ENCODE data around the gene DNAH14. TPM values are rescaled to one million over a fixed set of nuclear protein-coding genes. Genes with fewer than 3 reads are reported as not detected.

DNAH14 gene
- total RNA-seq, 1 experiment from 2014 or later, result 69.7 TPM

- DNase-seq (ENCODE audit: unreplicated experiment), result no peak
- H3K27me3 Mint-ChIP-seq (ENCODE audit: insufficient read depth, unreplicated experiment), result no peaks in the 10 kb centered on the region
- no peak for TF ChIP-seq CTCF (IDR thresholded peaks at IDR 0.05; ENCODE audit: unreplicated experiment)
- no TSS peak for BruUV-seq (replicated peaks)
- no peak overlapping the region for H3K4me3 Mint-ChIP-seq (ENCODE audit: unreplicated experiment)
- ChIA-PET CTCF (no interaction called here), POLR2A (interaction anchor here (1.4 kb wide), 1 partner anchor 41 kb away, joined by 4 read pairs; no protein-coding TSS in a partner anchor)
- H3K4me1 Mint-ChIP-seq (ENCODE audit: insufficient read depth, unreplicated experiment), result peaks cover 10% of the 10 kb centered on the region
- no peaks in the 10 kb centered on the region for H3K36me3 Mint-ChIP-seq (ENCODE audit: insufficient read depth, unreplicated experiment)
- H3K27ac Mint-ChIP-seq (ENCODE audit: low read depth, unreplicated experiment), result no peak overlapping the region
- intact Hi-C loops (cut with micrococcal nuclease), result no loop called here
- H3K9me3 Mint-ChIP-seq (ENCODE audit: unreplicated experiment), result no peaks in the 10 kb centered on the region
Measured at GRCh38 chr1:225360119-225360518, 430.6 kb downstream of the DNAH14 start.

- Mint-ChIP-seq H3K4me3 (ENCODE audit: unreplicated experiment) (no peak overlapping the region), H3K9me3 (ENCODE audit: unreplicated experiment) (no peaks in the 10 kb centered on the region), H3K27ac (ENCODE audit: low read depth, unreplicated experiment) (no peak overlapping the region), H3K36me3 (ENCODE audit: insufficient read depth, unreplicated experiment) (no peaks in the 10 kb centered on the region), H3K27me3 (ENCODE audit: insufficient read depth, unreplicated experiment) (no peaks in the 10 kb centered on the region), H3K4me1 (ENCODE audit: insufficient read depth, unreplicated experiment) (no peaks in the 10 kb centered on the region)
- no peak for DNase-seq (ENCODE audit: unreplicated experiment)
- ChIA-PET POLR2A (interaction anchor here (0.6 to 1.4 kb wide), 2 partner anchors 42 to 1165 kb away, joined by 3 to 4 read pairs; no protein-coding TSS in a partner anchor), CTCF (no interaction called here)
- TF ChIP-seq CTCF (IDR thresholded peaks at IDR 0.05; ENCODE audit: unreplicated experiment), result no peak
- intact Hi-C loops (cut with micrococcal nuclease), result no loop called here
- no TSS peak for BruUV-seq (replicated peaks)
Measured at GRCh38 chr1:225361176-225361575, 431.7 kb downstream of the DNAH14 start.

GRCh38 chr1:225362805-225363204 is 433.3 kb downstream of the DNAH14 start:
- Mint-ChIP-seq H3K27me3 (ENCODE audit: insufficient read depth, unreplicated experiment) (no peaks in the 10 kb centered on the region), H3K27ac (ENCODE audit: low read depth, unreplicated experiment) (no peak overlapping the region), H3K9me3 (ENCODE audit: unreplicated experiment) (no peaks in the 10 kb centered on the region), H3K4me3 (ENCODE audit: unreplicated experiment) (no peak overlapping the region), H3K36me3 (ENCODE audit: insufficient read depth, unreplicated experiment) (no peaks in the 10 kb centered on the region), H3K4me1 (ENCODE audit: insufficient read depth, unreplicated experiment) (no peaks in the 10 kb centered on the region)
- DNase-seq (ENCODE audit: unreplicated experiment), result no peak
- ChIA-PET CTCF (interaction anchor here (0.6 kb wide), 1 partner anchor 946 kb away, joined by 4 read pairs; the partner anchor contains the start of gene LIN9), POLR2A (interaction anchor here (0.5 kb wide), 1 partner anchor 14 kb away, joined by 5 read pairs; no protein-coding TSS in a partner anchor)
- intact Hi-C loops (cut with micrococcal nuclease), result no loop called here
- no peak for TF ChIP-seq CTCF (IDR thresholded peaks at IDR 0.05; ENCODE audit: unreplicated experiment)
- no TSS peak for BruUV-seq (replicated peaks)

- CTCF ChIA-PET, result interaction anchor here (2.0 kb wide), 1 partner anchor 45 kb away, joined by 13 read pairs; no protein-coding TSS in a partner anchor
Measured at GRCh38 chr1:225364439-225364838, 435.0 kb downstream of the DNAH14 start.

More at GRCh38 chr1:225364439-225364838, 435.0 kb downstream of the DNAH14 start:
- Mint-ChIP-seq H3K36me3 (ENCODE audit: insufficient read depth, unreplicated experiment) (no peaks in the 10 kb centered on the region), H3K27ac (ENCODE audit: low read depth, unreplicated experiment) (no peak overlapping the region), H3K4me1 (ENCODE audit: insufficient read depth, unreplicated experiment) (no peaks in the 10 kb centered on the region), H3K9me3 (ENCODE audit: unreplicated experiment) (no peaks in the 10 kb centered on the region), H3K4me3 (ENCODE audit: unreplicated experiment) (no peak overlapping the region), H3K27me3 (ENCODE audit: insufficient read depth, unreplicated experiment) (no peaks in the 10 kb centered on the region)
- no peak for TF ChIP-seq CTCF (IDR thresholded peaks at IDR 0.05; ENCODE audit: unreplicated experiment)
- intact Hi-C loops (cut with micrococcal nuclease), result no loop called here
- POLR2A ChIA-PET, result interaction anchor here (0.9 to 1.4 kb wide), 5 partner anchors 10 to 62 kb away, joined by 4 to 8 read pairs (median 4); no protein-coding TSS in a partner anchor
- no peak for DNase-seq (ENCODE audit: unreplicated experiment)
- BruUV-seq (replicated peaks), result no TSS peak
